K562 (cell line): Measurements from ENCODE around the gene PSMA6. TPM values are rescaled to one million over a fixed set of nuclear protein-coding genes. Genes with fewer than 3 reads are reported as not detected.
A peak's percentile ranks its signal among the peaks of the same experiment; 100 is the strongest.

Source experiments
- ATAC-seq: fragments of 200-7000 bp; cut with Tn5 transposase; 3 replicates; pipeline ENCODE4 v1.9.1; 2020; ENCODE audit warnings: moderate library complexity
- BruUV-seq: library from RNA; stranded (reverse); fragments of 400-500 nt; replicated peaks from 2 replicates; lab custom pipeline; 2021; lab: Mats Ljungman, UMichigan
- CTCF ChIA-PET: fragments of 300-600 bp; formaldehyde crosslinking; extraction: SDS; loops from one replicate; lab custom pipeline; 2021; ENCODE audit warnings: low intra/inter-chr PET ratio; lab: Yijun Ruan, JAX
- POLR2A ChIA-PET: fragments of 300-600, 350-650 bp; sonication (Branson Sonifier 250); formaldehyde crosslinking; extraction: SDS; loops from one replicate; lab custom pipeline; 2021; ENCODE audit warnings: antibody characterized with exemption, inconsistent platforms; lab: Yijun Ruan, JAX
- DNase-seq, 4 experiments: peaks; one replicate each; pipeline versions ENCODE4 v3.0.0 to v3.0.0-alpha.2; 2011 to 2018; ENCODE audit warnings: low spot score in 3 of 4, mixed read lengths in 3 of 4; ENCODE audit errors: extremely low read depth in 1 of 4
- FAIRE-seq: peaks from 2 replicates; lab custom pipeline; 2011; peaks lifted over from hg19 to GRCh38; lab: Jason Lieb, UNC
- H2AFZ ChIP-seq: 2 replicates; pipeline ENCODE4 v1.6.0; 2011; ENCODE audit warnings: low read depth, low read length, control low read depth, inconsistent platforms
- H3K27ac ChIP-seq: fragments of 200-600 bp; 3 replicates; pipeline ENCODE4 v1.8.0; 2011; ENCODE audit warnings: low read depth, mild to moderate bottlenecking, control low read depth, inconsistent platforms, low read length, moderate library complexity, mixed read lengths; ENCODE audit errors: extremely low read depth
- H3K27me3 ChIP-seq, 2 experiments: fragments of 300-600 bp in 1 of 2; 2 replicates in 1 of 2; 3 replicates in 1 of 2; pipeline versions ENCODE4 v1.6.0 to v1.8.0; 2011; ENCODE audit warnings: inconsistent platforms in 2 of 2, low read length in 2 of 2, mild to moderate bottlenecking in 1 of 2, mixed read lengths in 1 of 2, moderate library complexity in 1 of 2; ENCODE audit not compliant: control insufficient read depth in 2 of 2, insufficient read depth in 2 of 2
- H3K36me3 ChIP-seq: fragments of 300-600 bp; 3 replicates; pipeline ENCODE4 v1.8.0; 2011; ENCODE audit warnings: mild to moderate bottlenecking, low read length, inconsistent platforms; ENCODE audit not compliant: control insufficient read depth, insufficient read depth
- H3K4me1 ChIP-seq, 2 experiments: fragments of 200-600 bp in 1 of 2; replicated peaks in 1 of 2; 2 replicates in 1 of 2; 3 replicates in 1 of 2; pipeline versions ENCODE4 v1.5.1 to v1.8.0; 2011; ENCODE audit warnings: inconsistent platforms in 2 of 2, low read length in 2 of 2, mild to moderate bottlenecking in 1 of 2, mixed read lengths in 1 of 2, moderate library complexity in 1 of 2; ENCODE audit not compliant: control insufficient read depth in 2 of 2, insufficient read depth in 2 of 2
- H3K4me2 ChIP-seq: 2 replicates; pipeline ENCODE4 v1.6.1; 2011; ENCODE audit warnings: low read length, control low read depth, inconsistent platforms, mixed read lengths; ENCODE audit not compliant: insufficient read depth
- H3K4me3 ChIP-seq: fragments of 200-600 bp; sonication (generic), shearing (Covaris generic); 2 replicates; pipeline ENCODE4 v1.5.1; 2016; ENCODE audit warnings: control low read depth, inconsistent platforms
- H3K79me2 ChIP-seq: fragments of 200-600 bp; 3 replicates; pipeline ENCODE4 v1.8.0; 2011; ENCODE audit warnings: low read length, inconsistent platforms; ENCODE audit not compliant: control insufficient read depth, insufficient read depth
- H3K9ac ChIP-seq, 2 experiments: 2 replicates each; pipeline versions ENCODE4 v1.6.0 to v1.6.1; 2011; ENCODE audit warnings: low read depth in 2 of 2, low read length in 2 of 2, control low read depth in 1 of 2, inconsistent platforms in 1 of 2, mild to moderate bottlenecking in 1 of 2, mixed read lengths in 1 of 2; ENCODE audit not compliant: insufficient read depth in 1 of 2
- H3K9me1 ChIP-seq: one replicate; pipeline ENCODE4 v1.6.0; 2011; ENCODE audit warnings: inconsistent platforms, mild to moderate bottlenecking, low read length, moderate library complexity; ENCODE audit not compliant: control insufficient read depth, insufficient read depth
- H3K9me3 ChIP-seq: replicated peaks from 2 replicates; pipeline ENCODE4 v1.5.1; 2011; ENCODE audit warnings: low read depth, low read length, inconsistent platforms; ENCODE audit not compliant: control insufficient read depth, insufficient read depth
- H4K20me1 ChIP-seq: replicated peaks from 2 replicates; pipeline ENCODE4 v1.6.1; 2011; ENCODE audit warnings: low read length, inconsistent platforms, mixed read lengths; ENCODE audit not compliant: control insufficient read depth, insufficient read depth
- ATF3 ChIP-seq, 2 experiments: fragments of 450-650 bp in 1 of 2; sonication (generic) in 1 of 2; formaldehyde crosslinking in 1 of 2; IDR thresholded peaks in 1 of 2; conservative IDR thresholded peaks in 1 of 2; 2 replicates each; pipeline versions ENCODE4 v1.6.1 to v1.8.1; 2016 to 2023; ENCODE audit warnings: mild to moderate bottlenecking in 2 of 2, moderate library complexity in 2 of 2, inconsistent platforms in 1 of 2, missing genetic modification reagents in 1 of 2
- ATF4 ChIP-seq: fragments of 450-650 bp; formaldehyde crosslinking; IDR thresholded peaks from 2 replicates; pipeline ENCODE4 v1.4.0; 2022; ENCODE audit warnings: mild to moderate bottlenecking, moderate library complexity
- CTBP1 ChIP-seq: fragments of 450-650 bp; IDR thresholded peaks from 2 replicates; pipeline ENCODE4 v1.6.1; 2016; ENCODE audit warnings: borderline replicate concordance
- DMBX1 ChIP-seq: fragments of 250-450 bp; sonication (Bioruptor Pico); IDR thresholded peaks from 2 replicates; pipeline ENCODE4 v1.8.0; 2022; ENCODE audit warnings: inconsistent platforms, mild to moderate bottlenecking, moderate library complexity, borderline replicate concordance
- EGR1 ChIP-seq: fragments of 450-650 bp; conservative IDR thresholded peaks from 2 replicates; pipeline ENCODE4 v1.6.1; 2017; ENCODE audit warnings: mild to moderate bottlenecking
- FIP1L1 ChIP-seq: fragments of 200-400 bp; formaldehyde crosslinking; IDR thresholded peaks from 2 replicates; pipeline ENCODE4 v1.6.1; 2018; ENCODE audit warnings: mild to moderate bottlenecking, low read depth, low read length; ENCODE audit not compliant: poor library complexity, severe bottlenecking
- HSF4 ChIP-seq: fragments of 250-450 bp; sonication (Bioruptor Pico); IDR thresholded peaks from 2 replicates; pipeline ENCODE4 v2.1.2; 2022; ENCODE audit warnings: mild to moderate bottlenecking, moderate library complexity, borderline replicate concordance
- NFE2 ChIP-seq: IDR thresholded peaks from 2 replicates; pipeline ENCODE4 v1.6.1; 2014; ENCODE audit warnings: antibody characterized with exemption, low read depth
- NR4A1 ChIP-seq, 2 experiments: fragments of 250-450 bp in 1 of 2; fragments of 450-650 bp in 1 of 2; sonication (Bioruptor Pico) in 1 of 2; IDR thresholded peaks; 2 replicates each; pipeline versions ENCODE4 v1.4.0 to v1.6.1; 2016 to 2020; ENCODE audit warnings: mild to moderate bottlenecking in 2 of 2, missing compliant biosample characterization in 1 of 2, missing genetic modification characterization in 1 of 2, moderate library complexity in 1 of 2
- POLR2G ChIP-seq: fragments of 200-400 bp; formaldehyde crosslinking; IDR thresholded peaks from 2 replicates; pipeline ENCODE4 v1.6.1; 2017; ENCODE audit warnings: low read depth, mild to moderate bottlenecking, antibody characterized with exemption, low read length, moderate library complexity
- THAP12 ChIP-seq: fragments of 250-450 bp; sonication (Bioruptor Pico); IDR thresholded peaks from 2 replicates; pipeline ENCODE4 v1.9.0; 2021; ENCODE audit warnings: mild to moderate bottlenecking, inconsistent platforms
- ZFPM2 ChIP-seq: fragments of 250-450 bp; sonication (Bioruptor Pico); IDR thresholded peaks from 2 replicates; pipeline ENCODE4 v1.5.1; 2022; ENCODE audit warnings: mild to moderate bottlenecking
- ZNF311 ChIP-seq: fragments of 250-450 bp; sonication (Bioruptor Pico); IDR thresholded peaks from 2 replicates; pipeline ENCODE4 v1.4.0; 2020; ENCODE audit warnings: mild to moderate bottlenecking, moderate library complexity
- ZNF77 ChIP-seq: fragments of 250-450 bp; sonication (Bioruptor Pico); IDR thresholded peaks from 2 replicates; pipeline ENCODE4 v1.5.0; 2020
- ZNF79 ChIP-seq: fragments of 250-450 bp; sonication (Bioruptor Pico); IDR thresholded peaks from 2 replicates; pipeline ENCODE4 v1.4.0; 2020; ENCODE audit warnings: low read depth, mild to moderate bottlenecking, moderate library complexity
- WGBS: fragments of 100-300 bp; shearing (Covaris generic); methylation state at CpG from one replicate; pipeline ENCODE4 v1.1.6; 2016; ENCODE audit warnings: low coverage, mixed read lengths; ENCODE audit not compliant: insufficient coverage; ENCODE audit errors: missing lambda C conversion rate; 5-methylcytosine and 5-hydroxymethylcytosine counted together
- in situ Hi-C: fragments of 300-500 bp; cut with MboI; formaldehyde crosslinking; loops from 4 replicates; pipeline ENCODE4 v1.15.0; 2018; ENCODE audit warnings: inconsistent platforms, mixed read lengths
- intact Hi-C: fragments of 100-400 bp; cut with micrococcal nuclease; formaldehyde crosslinking; loops from 2 replicates; pipeline ENCODE4 v1.14.2; 2022
- polyA plus RNA-seq, 8 experiments: library from polyadenylated mRNA; depleted of rRNA in 4 of 8; stranded (reverse) in 5 of 8; unstranded in 3 of 8; fragments of >200 nt; fragmentation: Nextera tagmentation in 2 of 8; fragmentation: Illumina TruSeq in 1 of 8; extraction: Ambion mirVana in 2 of 8; extraction: Trizol in 1 of 8; gene quantifications; 2 replicates each; pipeline versions ENCODE4 v1.2.1 to v1.2.3, GENCODE V29; 2011 to 2014; ENCODE audit warnings: inconsistent platforms in 1 of 8, missing spikeins in 1 of 8
- total RNA-seq, 7 experiments: library from RNA; depleted of rRNA in 6 of 7; stranded (reverse); fragments of >200 nt in 6 of 7; fragmentation: Illumina TruSeq in 2 of 7; extraction: Trizol in 2 of 7; gene quantifications; 2 replicates each; pipeline versions ENCODE4 v1.2.1 to v1.2.3, GENCODE V29; 2011 to 2021; ENCODE audit warnings: low replicate concordance in 1 of 7

Gene PSMA6
- total and polyA plus RNA-seq, 9 of the 15 experiments (the other 6 are each of a cell fraction or from before 2014, with no cell fraction given), result 210 to 952 (median 288) TPM

- FAIRE-seq (peak; percentile 19), ATAC-seq (peak; percentile 15), DNase-seq (peak in 1 of 4 experiments; percentile 56)
- Histone ChIP-seq H3K36me3 (no peaks in the 10 kb centered on the region), H3K4me3 (no peak overlapping the region), H2AFZ (peak overlapping the region; percentile 92), H3K4me1 (peaks cover 43 to 54% of the 10 kb centered on the region in 2 experiments), H3K27me3 (no peaks in the 10 kb centered on the region; a peak in 1 of 5 replicates), H3K27ac (peak overlapping the region; percentile 99), H3K9ac (peak overlapping the region; percentile 81 to 88), H3K4me2 (peak overlapping the region; percentile 47; the same call in 1 of the 2 replicates), H3K9me1 (no peaks in the 10 kb centered on the region), H4K20me1 (no peaks in the 10 kb centered on the region), H3K9me3 (no peaks in the 10 kb centered on the region), H3K79me2 (no peaks in the 10 kb centered on the region; the same call in 2 of the 3 replicates)
- POLR2A ChIA-PET, result interaction anchor here (0.7 to 1.6 kb wide), 5 partner anchors 14 to 221 kb away, joined by 3 to 11 read pairs (median 3); no protein-coding TSS in a partner anchor
- no TSS peak for BruUV-seq
- in situ Hi-C loops, result no loop called here
- intact Hi-C loops, result loop anchor here (5.0 kb wide), 3 partner anchors 34 to 74 kb away; partner anchors contain the start of genes NFKBIA and PSMA6
- CTCF ChIA-PET, result no interaction called here
- WGBS, result 32% methylated on average over 9 of the region's 12 CpGs
- TF ChIP-seq ZNF79 (CRISPR knock-in tag) (no peak), HSF4 (peak; percentile 28; the same call in 1 of the 2 replicates), ZFPM2 (0 out of 2 replicates have a peak, but pooled peaks have one; percentile 14), ZNF77 (CRISPR knock-in tag) (no peak), NFE2 (0 out of 2 replicates have a peak, but pooled peaks have one; percentile 6), EGR1 (no peak), ATF4 (CRISPR knock-in tag) (no peak), POLR2G (0 out of 2 replicates have a peak, but pooled peaks have one; percentile 25), ATF3 (IDR thresholded peaks at IDR 0.05) (0 out of 2 replicates have a peak, but pooled peaks have one; percentile 8), ATF3 (CRISPR knock-in tag; conservative IDR thresholded peaks at IDR 0.05) (no peak), FIP1L1 (no peak), ZNF311 (CRISPR knock-in tag) (peak; percentile 64), CTBP1 (no peak), NR4A1 (CRISPR knock-in tag; IDR thresholded peaks at IDR 0.05) (no peak), NR4A1 (tag; IDR thresholded peaks at IDR 0.05) (peak; percentile 77; the same call in 1 of the 2 replicates), THAP12 (CRISPR knock-in tag) (no peak), DMBX1 (CRISPR knock-in tag) (peak; percentile 47)
These were observed 73.9 kb downstream of the PSMA6 start for GRCh38 chr14:35366056-35366451.
